Fibroblast of lung (primary cell): ENCODE data around the gene PFKP. TPM values are rescaled to one million over a fixed set of nuclear protein-coding genes. Genes with fewer than 3 reads are reported as not detected.

Experiments used
- DNase-seq, 2 donors: peaks; one replicate each; pipeline versions ENCODE4 v3.0.0 to v3.0.0-alpha.2; 2010; ENCODE audit warnings: low read depth in 2 of 2
- H2AFZ ChIP-seq: 2 replicates; pipeline ENCODE4 v1.5.1; 2012; ENCODE audit warnings: low read length, control low read depth, inconsistent platforms
- H3K27ac ChIP-seq: 2 replicates; pipeline ENCODE4 v1.5.1; 2011; ENCODE audit warnings: low read length, control low read depth; ENCODE audit not compliant: insufficient read depth
- H3K27me3 ChIP-seq: 2 replicates; pipeline ENCODE4 v1.5.1; 2011; ENCODE audit warnings: mild to moderate bottlenecking, low read length; ENCODE audit not compliant: control insufficient read depth, insufficient read depth
- H3K36me3 ChIP-seq: 2 replicates; pipeline ENCODE4 v1.5.1; 2011; ENCODE audit warnings: low read length; ENCODE audit not compliant: control insufficient read depth, insufficient read depth
- H3K4me1 ChIP-seq: 2 replicates; pipeline ENCODE4 v1.5.1; 2011; ENCODE audit warnings: low read length; ENCODE audit not compliant: control insufficient read depth, insufficient read depth; ENCODE audit errors: extremely low read depth
- H3K4me2 ChIP-seq: 2 replicates; pipeline ENCODE4 v1.5.1; 2011; ENCODE audit warnings: low read length, control low read depth; ENCODE audit not compliant: insufficient read depth; ENCODE audit errors: extremely low read depth
- H3K4me3 ChIP-seq, 4 experiments: fragments of 200-600 bp in 1 of 4; sonication (generic) in 1 of 4; replicated peaks in 1 of 4; 2 replicates each; pipeline ENCODE4 v1.5.1; 2011 to 2016; ENCODE audit warnings: low read length in 4 of 4, low read depth in 3 of 4, mild to moderate bottlenecking in 3 of 4, control low read depth in 2 of 4, inconsistent platforms in 1 of 4, mixed read lengths in 1 of 4; ENCODE audit not compliant: insufficient read depth in 1 of 4; ENCODE audit errors: control extremely low read depth in 1 of 4
- H3K79me2 ChIP-seq: 2 replicates; pipeline ENCODE4 v1.5.1; 2012; ENCODE audit warnings: mild to moderate bottlenecking, low read length, inconsistent platforms; ENCODE audit not compliant: control insufficient read depth, insufficient read depth
- H3K9ac ChIP-seq: 2 replicates; pipeline ENCODE4 v1.5.1; 2011; ENCODE audit warnings: mild to moderate bottlenecking, low read length, control low read depth; ENCODE audit not compliant: insufficient read depth
- H3K9me3 ChIP-seq: 2 replicates; pipeline ENCODE4 v1.5.1; 2012; ENCODE audit warnings: low read depth, low read length; ENCODE audit not compliant: control insufficient read depth, insufficient read depth
- H4K20me1 ChIP-seq: 2 replicates; pipeline ENCODE4 v1.5.1; 2011; ENCODE audit warnings: low read length; ENCODE audit not compliant: control insufficient read depth, insufficient read depth; ENCODE audit errors: extremely low read depth
- EZH2 ChIP-seq: IDR thresholded peaks from 2 replicates; pipeline ENCODE4 v1.5.1; 2012; ENCODE audit warnings: low read length, control low read depth, mild to moderate bottlenecking; ENCODE audit errors: missing control alignments
- polyA plus RNA-seq, 2 donors: library from polyadenylated mRNA; depleted of rRNA in 1 of 2; stranded (reverse) in 1 of 2; unstranded in 1 of 2; fragments of >200 nt; gene quantifications; 2 replicates each; pipeline ENCODE4 v1.2.1, GENCODE V29; 2011 to 2012; ENCODE audit warnings: missing spikeins in 1 of 2
- total RNA-seq: library from RNA; depleted of rRNA; stranded (reverse); fragments of >200 nt; gene quantifications from 2 replicates; pipeline ENCODE4 v1.2.1, GENCODE V29; 2014
- TF ChIP-seq, protein P1 (sequence below), 2 donors: IDR thresholded peaks in 1 of 2; conservative IDR thresholded peaks in 1 of 2; 1 replicate in 1 of 2; 2 replicates in 1 of 2; pipeline ENCODE4 v1.5.1; 2011 to 2012; ENCODE audit warnings: low read length in 2 of 2, control low read depth in 1 of 2, inconsistent platforms in 1 of 2, low read depth in 1 of 2, mild to moderate bottlenecking in 1 of 2

Gene PFKP
- total and polyA plus RNA-seq, 2 donors (not counting 1 experiment from before 2014, with no cell fraction given), result 74.3 to 90.3 TPM

DNA sequence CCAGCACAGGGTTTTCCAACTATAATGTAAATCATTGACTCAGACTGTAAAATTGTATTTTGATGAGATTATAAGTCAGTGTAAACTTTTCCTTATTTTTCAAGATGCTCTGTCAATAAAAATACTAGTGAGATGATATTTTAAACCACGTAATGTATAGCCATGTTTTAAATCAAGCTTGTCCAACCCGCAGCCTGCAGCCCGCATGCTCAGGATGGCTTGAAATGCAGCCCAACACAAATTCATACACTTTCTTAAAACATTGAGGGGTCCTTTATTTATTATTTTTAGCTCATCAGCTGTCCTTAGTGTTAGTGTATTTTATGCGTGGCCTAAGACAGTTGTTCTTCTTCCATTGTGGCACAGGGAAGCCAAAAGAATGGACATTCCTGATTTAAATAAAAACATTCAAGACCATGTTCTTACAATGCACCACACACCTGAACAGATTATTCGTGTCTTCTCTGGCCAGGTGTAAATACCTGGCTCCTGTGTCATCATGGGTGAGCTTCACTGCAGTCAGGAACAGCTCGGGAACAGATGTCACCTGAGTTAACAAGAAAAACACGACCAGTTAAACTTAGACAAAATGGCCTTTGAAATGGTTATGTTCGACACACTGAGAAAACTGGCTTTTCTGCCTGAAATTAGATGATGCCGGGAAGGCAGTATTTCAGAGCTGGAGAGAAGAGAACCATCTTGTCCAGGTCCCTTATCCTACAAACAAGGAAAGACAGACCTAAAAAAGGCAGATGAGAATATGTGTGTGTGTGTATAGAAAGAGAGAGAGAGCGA, 99.3 kb downstream of the PFKP start:
- Histone ChIP-seq H3K4me1 (no peaks in the 10 kb centered on the region), H3K9me3 (no peaks in the 10 kb centered on the region), H3K27me3 (no peaks in the 10 kb centered on the region), H3K4me2 (no peak overlapping the region), H3K9ac (no peak overlapping the region), H4K20me1 (no peaks in the 10 kb centered on the region), H2AFZ (no peak overlapping the region), H3K79me2 (peaks cover 29% of the 10 kb centered on the region), H3K36me3 (peaks cover 31% of the 10 kb centered on the region), H3K27ac (no peak overlapping the region), H3K4me3 (no peak overlapping the region)
- TF ChIP-seq, protein P1, sequence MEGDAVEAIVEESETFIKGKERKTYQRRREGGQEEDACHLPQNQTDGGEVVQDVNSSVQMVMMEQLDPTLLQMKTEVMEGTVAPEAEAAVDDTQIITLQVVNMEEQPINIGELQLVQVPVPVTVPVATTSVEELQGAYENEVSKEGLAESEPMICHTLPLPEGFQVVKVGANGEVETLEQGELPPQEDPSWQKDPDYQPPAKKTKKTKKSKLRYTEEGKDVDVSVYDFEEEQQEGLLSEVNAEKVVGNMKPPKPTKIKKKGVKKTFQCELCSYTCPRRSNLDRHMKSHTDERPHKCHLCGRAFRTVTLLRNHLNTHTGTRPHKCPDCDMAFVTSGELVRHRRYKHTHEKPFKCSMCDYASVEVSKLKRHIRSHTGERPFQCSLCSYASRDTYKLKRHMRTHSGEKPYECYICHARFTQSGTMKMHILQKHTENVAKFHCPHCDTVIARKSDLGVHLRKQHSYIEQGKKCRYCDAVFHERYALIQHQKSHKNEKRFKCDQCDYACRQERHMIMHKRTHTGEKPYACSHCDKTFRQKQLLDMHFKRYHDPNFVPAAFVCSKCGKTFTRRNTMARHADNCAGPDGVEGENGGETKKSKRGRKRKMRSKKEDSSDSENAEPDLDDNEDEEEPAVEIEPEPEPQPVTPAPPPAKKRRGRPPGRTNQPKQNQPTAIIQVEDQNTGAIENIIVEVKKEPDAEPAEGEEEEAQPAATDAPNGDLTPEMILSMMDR (conservative IDR thresholded peaks at IDR 0.05 in 1 of 2, IDR thresholded peaks at IDR 0.05 in 1 of 2; ENCODE audit: low read depth in 1 of 2, low read length in 2 of 2), result no peak
- TF ChIP-seq EZH2, result no peak
- DNase-seq, result no peak

GRCh38 chr10:3167611-3168330, 100.4 kb downstream of the PFKP start:
- TF ChIP-seq, protein P1 (conservative IDR thresholded peaks at IDR 0.05 in 1 of 2, IDR thresholded peaks at IDR 0.05 in 1 of 2; ENCODE audit: low read depth in 1 of 2, low read length in 2 of 2), result no peak
- TF ChIP-seq EZH2, result no peak
- DNase-seq, result no peak
- Histone ChIP-seq H4K20me1 (no peaks in the 10 kb centered on the region), H3K27ac (no peak overlapping the region), H3K79me2 (peaks cover 32% of the 10 kb centered on the region), H2AFZ (no peak overlapping the region), H3K4me2 (no peak overlapping the region), H3K9ac (no peak overlapping the region), H3K9me3 (no peaks in the 10 kb centered on the region), H3K4me1 (no peaks in the 10 kb centered on the region), H3K36me3 (peaks cover 27% of the 10 kb centered on the region), H3K4me3 (no peak overlapping the region), H3K27me3 (no peaks in the 10 kb centered on the region)

DNA sequence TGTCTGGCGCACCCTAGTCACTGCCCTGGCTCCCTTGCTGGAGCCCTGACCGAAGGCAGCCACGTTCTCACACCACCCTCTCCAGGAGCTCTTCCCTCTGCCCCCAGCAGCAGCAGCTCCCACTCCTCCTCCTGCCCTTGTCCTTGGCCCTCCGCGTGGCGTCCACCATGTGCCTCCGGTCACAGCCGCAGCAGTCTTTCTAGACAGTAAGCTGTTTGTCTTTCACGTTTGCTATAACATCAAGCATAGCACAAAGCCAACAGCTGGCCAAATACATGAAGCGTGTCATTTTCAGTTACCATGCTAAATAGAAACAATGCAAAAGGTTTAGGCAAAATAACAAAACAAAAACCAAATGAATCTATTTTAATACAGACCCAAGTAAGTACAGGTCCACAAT, 101.9 kb downstream of the PFKP start:
- no peak for DNase-seq
- H3K9me3 ChIP-seq, result no peaks in the 10 kb centered on the region
- H3K79me2 ChIP-seq, result peaks cover 32% of the 10 kb centered on the region
- H3K4me3 ChIP-seq, result no peak overlapping the region
- no peak for TF ChIP-seq EZH2
- H3K36me3 ChIP-seq, result peaks cover 22% of the 10 kb centered on the region
- no peaks in the 10 kb centered on the region for H3K4me1 ChIP-seq
- H3K27ac ChIP-seq, result no peak overlapping the region
- H4K20me1 ChIP-seq, result no peaks in the 10 kb centered on the region
- H3K4me2 ChIP-seq, result no peak overlapping the region
- H3K27me3 ChIP-seq, result no peaks in the 10 kb centered on the region
- no peak overlapping the region for H2AFZ ChIP-seq
- H3K9ac ChIP-seq, result no peak overlapping the region
